HEK293T (cell line): Measurements from ENCODE around the gene GMDS.
A peak's percentile ranks its signal among the peaks of the same experiment; 100 is the strongest.

Experiments
- CTCF ChIA-PET: fragments of 350-600 bp; formaldehyde crosslinking; extraction: SDS; loops from one replicate; lab custom pipeline; 2021; ENCODE audit warnings: antibody characterized with exemption, inconsistent platforms; lab: Yijun Ruan, JAX
- POLR2A ChIA-PET: fragments of 350-600 bp; formaldehyde crosslinking; extraction: SDS; loops from one replicate; lab custom pipeline; 2020; ENCODE audit warnings: antibody characterized with exemption, inconsistent platforms; lab: Yijun Ruan, JAX
- DNase-seq: peaks from one replicate; pipeline ENCODE4 v3.0.0; 2012; ENCODE audit warnings: mixed read lengths; ENCODE audit errors: extremely low spot score
- ARNT ChIP-seq: fragments of 450-650 bp; IDR thresholded peaks from 2 replicates; pipeline ENCODE4 v1.6.1; 2017; ENCODE audit warnings: mild to moderate bottlenecking
- BHLHE40 ChIP-seq: fragments of 450-650 bp; IDR thresholded peaks from 2 replicates; pipeline ENCODE4 v1.6.1; 2016; ENCODE audit warnings: mild to moderate bottlenecking, moderate library complexity, borderline replicate concordance
- CTBP1 ChIP-seq: fragments of 450-650 bp; IDR thresholded peaks from 2 replicates; pipeline ENCODE4 v1.6.1; 2016; ENCODE audit warnings: borderline replicate concordance
- ELF4 ChIP-seq: fragments of 450-650 bp; IDR thresholded peaks from 2 replicates; pipeline ENCODE4 v1.6.1; 2017; ENCODE audit warnings: antibody characterized with exemption
- FOXA1 ChIP-seq: fragments of 450-650 bp; IDR thresholded peaks from 2 replicates; pipeline ENCODE4 v1.6.1; 2016; ENCODE audit warnings: mild to moderate bottlenecking
- FOXK2 ChIP-seq: fragments of 450-650 bp; IDR thresholded peaks from 2 replicates; pipeline ENCODE4 v1.6.1; 2016; ENCODE audit warnings: mild to moderate bottlenecking
- FOXM1 ChIP-seq: fragments of 450-650 bp; IDR thresholded peaks from 2 replicates; pipeline ENCODE4 v1.6.1; 2017; ENCODE audit warnings: mild to moderate bottlenecking, borderline replicate concordance
- HDGF ChIP-seq: fragments of 450-650 bp; IDR thresholded peaks from 2 replicates; pipeline ENCODE4 v1.6.1; 2017; ENCODE audit warnings: antibody characterized with exemption, borderline replicate concordance
- L3MBTL2 ChIP-seq: fragments of 450-650 bp; conservative IDR thresholded peaks from 2 replicates; pipeline ENCODE4 v1.6.1; 2016; ENCODE audit warnings: mild to moderate bottlenecking
- LEF1 ChIP-seq: fragments of 450-650 bp; IDR thresholded peaks from 2 replicates; pipeline ENCODE4 v1.6.1; 2017; ENCODE audit warnings: mild to moderate bottlenecking, borderline replicate concordance
- NFRKB ChIP-seq: fragments of 450-650 bp; IDR thresholded peaks from 2 replicates; pipeline ENCODE4 v1.6.1; 2016; ENCODE audit warnings: mild to moderate bottlenecking, moderate library complexity
- SP1 ChIP-seq: fragments of 450-650 bp; IDR thresholded peaks from 2 replicates; pipeline ENCODE4 v1.6.1; 2017
- SUZ12 ChIP-seq: fragments of 450-650 bp; IDR thresholded peaks from 2 replicates; pipeline ENCODE4 v1.6.1; 2016; ENCODE audit warnings: mild to moderate bottlenecking
- TARDBP ChIP-seq: fragments of 450-650 bp; IDR thresholded peaks from 2 replicates; pipeline ENCODE4 v1.6.1; 2016
- ZNF384 ChIP-seq: fragments of 450-650 bp; IDR thresholded peaks from 2 replicates; pipeline ENCODE4 v1.6.1; 2016
- TF ChIP-seq, protein P1 (sequence below): fragments of 450-650 bp; IDR thresholded peaks from 2 replicates; pipeline ENCODE4 v1.6.1; 2016

The GMDS gene

DNA sequence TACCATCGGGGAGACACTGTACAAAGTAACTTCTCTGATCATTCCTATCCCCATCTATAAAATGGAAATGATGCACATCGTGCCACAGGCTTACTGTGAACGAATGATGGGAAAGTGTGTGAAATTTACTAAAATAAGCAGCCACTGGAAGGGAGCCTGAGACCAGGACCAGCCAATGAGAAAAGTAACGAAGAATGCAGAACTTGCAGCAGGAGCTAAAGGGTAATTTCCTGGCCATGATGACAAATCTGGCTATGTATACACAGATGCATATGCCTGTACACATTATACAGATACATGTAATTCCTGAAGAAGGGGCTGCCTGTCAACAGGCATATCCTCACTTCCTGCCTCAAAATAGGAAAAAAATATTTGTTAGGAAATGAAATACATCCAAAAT, 47.4 kb downstream of the GMDS start:
- no peak for DNase-seq
- TF ChIP-seq SUZ12 (no peak), CTBP1 (no peak), ZNF384 (no peak), FOXA1 (no peak), NFRKB (no peak), FOXM1 (no peak), ELF4 (no peak), BHLHE40 (no peak)
- ChIA-PET POLR2A (interaction anchor here (1.4 kb wide), 1 partner anchor 90 kb away, joined by 3 read pairs; no protein-coding TSS in a partner anchor), CTCF (interaction anchor here (0.6 kb wide), 1 partner anchor 17 kb away, joined by 3 read pairs; no protein-coding TSS in a partner anchor)

DNA sequence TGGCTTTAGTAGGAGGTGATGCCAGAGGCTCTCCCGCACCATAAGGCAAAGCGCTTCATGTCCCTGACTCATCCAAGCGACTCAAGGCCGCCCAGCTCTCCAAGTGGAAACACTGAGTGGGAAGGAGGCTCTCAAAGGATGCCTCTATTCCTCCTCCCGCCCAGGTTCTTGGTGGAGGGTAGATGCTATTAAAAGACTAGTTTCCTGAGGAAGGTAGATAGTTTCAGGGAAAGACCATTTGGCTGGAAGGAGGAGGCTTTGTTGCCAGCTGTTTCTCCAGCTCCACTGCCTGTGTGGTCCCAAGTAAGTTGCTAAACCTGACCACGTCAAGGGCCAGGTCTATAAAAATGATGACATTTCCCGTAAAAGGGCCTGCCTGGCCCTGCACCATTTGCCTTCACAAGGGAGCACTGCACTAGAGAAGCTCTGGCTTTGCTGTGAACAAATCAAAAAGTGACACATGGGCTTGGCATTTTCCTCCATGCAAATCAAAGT, 48.2 kb downstream of the GMDS start:
- DNase-seq: no peak
- CTCF ChIA-PET: interaction anchor here (0.6 to 0.9 kb wide), 6 partner anchors 12 to 601 kb away, joined by 3 to 4 read pairs (median 3); no protein-coding TSS in a partner anchor

DNA sequence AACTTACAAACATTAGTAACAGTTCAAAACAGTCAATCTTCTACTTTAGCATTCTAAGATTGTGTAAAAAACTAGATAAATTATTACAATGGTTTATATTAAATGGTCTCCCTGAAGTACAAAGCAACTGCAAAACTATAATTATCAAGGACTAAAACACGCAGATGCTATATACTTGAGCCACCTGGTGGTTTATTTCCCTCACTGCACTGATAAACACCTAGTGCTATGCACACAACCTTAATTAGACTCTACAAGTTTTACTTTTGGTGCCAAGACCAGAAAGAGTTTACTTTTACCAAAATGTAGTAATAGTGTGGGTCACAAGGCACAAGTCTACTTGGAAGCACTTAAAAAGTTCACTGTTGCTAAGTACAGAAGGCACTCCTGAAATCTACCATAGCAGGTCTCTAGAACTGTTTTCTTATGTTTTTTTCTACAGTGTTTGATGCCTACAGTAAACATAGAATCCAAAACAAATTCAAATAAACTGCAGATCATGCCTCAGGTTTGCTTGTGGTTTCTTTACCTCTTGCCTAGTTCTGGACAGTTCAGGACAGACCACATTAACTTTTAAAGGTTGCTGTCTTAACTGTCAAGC, 49.2 kb downstream of the GMDS start:
- CTCF ChIA-PET: interaction anchor here (0.7 to 0.9 kb wide), 2 partner anchors 13 to 21 kb away, joined by 3 to 4 read pairs; no protein-coding TSS in a partner anchor
- TF ChIP-seq BHLHE40 (no peak), CTBP1 (no peak), L3MBTL2 (no peak), ELF4 (no peak)
- POLR2A ChIA-PET: interaction anchor here (1.5 kb wide), 1 partner anchor 589 kb away, joined by 5 read pairs; no protein-coding TSS in a partner anchor
- DNase-seq: peak; percentile 42

More for the DNA sequence above, 48.2 kb downstream of the GMDS start:
- no peak for TF ChIP-seq HDGF
- TF ChIP-seq NFRKB: no peak
- no peak for TF ChIP-seq ELF4
- no peak for TF ChIP-seq FOXK2
- no peak for TF ChIP-seq FOXM1
- TF ChIP-seq FOXA1: no peak
- TF ChIP-seq ARNT: no peak
- no peak for TF ChIP-seq SUZ12
- TF ChIP-seq BHLHE40: no peak
- no peak for TF ChIP-seq CTBP1
- POLR2A ChIA-PET: interaction anchor here (1.4 to 1.5 kb wide), 2 partner anchors 89 to 590 kb away, joined by 3 to 5 read pairs; no protein-coding TSS in a partner anchor

DNA sequence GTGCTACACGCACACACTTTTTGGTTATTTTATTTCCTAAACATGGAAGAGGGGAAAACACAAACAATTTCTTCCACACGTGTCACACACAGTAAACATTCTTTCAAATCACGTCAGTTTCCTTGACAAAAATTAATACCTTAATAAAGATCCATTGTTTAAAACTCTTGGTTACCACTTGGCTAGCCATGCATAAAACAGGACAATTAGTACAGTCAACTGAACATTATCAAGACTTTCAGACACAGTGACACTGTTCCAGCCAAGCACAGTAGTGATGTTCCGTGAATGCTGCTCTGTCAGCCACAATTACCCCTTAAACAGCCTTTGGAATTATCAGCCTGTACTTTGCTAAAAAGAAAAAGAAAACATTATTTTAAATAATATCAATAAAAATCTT, 50.8 kb downstream of the GMDS start:
- TF ChIP-seq NFRKB (no peak), CTBP1 (no peak), ZNF384 (no peak), SP1 (no peak), FOXK2 (no peak), BHLHE40 (no peak), FOXA1 (no peak), SUZ12 (no peak), HDGF (no peak), L3MBTL2 (no peak)
- TF ChIP-seq, protein P1, sequence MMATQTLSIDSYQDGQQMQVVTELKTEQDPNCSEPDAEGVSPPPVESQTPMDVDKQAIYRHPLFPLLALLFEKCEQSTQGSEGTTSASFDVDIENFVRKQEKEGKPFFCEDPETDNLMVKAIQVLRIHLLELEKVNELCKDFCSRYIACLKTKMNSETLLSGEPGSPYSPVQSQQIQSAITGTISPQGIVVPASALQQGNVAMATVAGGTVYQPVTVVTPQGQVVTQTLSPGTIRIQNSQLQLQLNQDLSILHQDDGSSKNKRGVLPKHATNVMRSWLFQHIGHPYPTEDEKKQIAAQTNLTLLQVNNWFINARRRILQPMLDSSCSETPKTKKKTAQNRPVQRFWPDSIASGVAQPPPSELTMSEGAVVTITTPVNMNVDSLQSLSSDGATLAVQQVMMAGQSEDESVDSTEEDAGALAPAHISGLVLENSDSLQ: no peak
- no peak for DNase-seq
- ChIA-PET POLR2A (no interaction called here), CTCF (interaction anchor here (0.6 to 0.9 kb wide), 3 partner anchors 12 to 598 kb away, joined by 3 read pairs; no protein-coding TSS in a partner anchor)

DNA sequence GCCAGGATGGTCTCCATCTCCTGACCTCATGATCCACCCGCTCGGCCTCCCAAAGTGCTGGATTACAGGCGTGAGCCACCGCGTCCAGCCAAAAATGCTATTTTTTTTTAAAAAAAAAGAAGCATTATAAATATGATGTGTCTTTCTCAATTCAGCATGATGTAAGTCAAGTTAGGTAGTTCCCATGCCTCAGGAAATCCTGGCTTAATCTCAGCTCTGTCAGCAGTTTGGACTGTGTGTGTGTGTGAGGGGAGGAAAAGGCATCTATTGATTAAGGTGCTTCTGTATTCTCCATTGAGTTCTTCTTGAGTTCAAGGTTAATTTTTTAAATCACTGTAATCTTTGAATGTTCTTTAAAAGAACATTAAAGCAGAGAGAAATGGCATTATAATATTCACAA, 51.5 kb downstream of the GMDS start:
- DNase-seq: no peak
- CTCF ChIA-PET: interaction anchor here (0.9 kb wide), 1 partner anchor 13 kb away, joined by 3 read pairs; no protein-coding TSS in a partner anchor
- POLR2A ChIA-PET: no interaction called here
- TF ChIP-seq, protein P1: no peak
- no peak for TF ChIP-seq BHLHE40
- TF ChIP-seq SP1: no peak
- no peak for TF ChIP-seq L3MBTL2
- TF ChIP-seq TARDBP: no peak
- TF ChIP-seq LEF1: no peak
- TF ChIP-seq FOXM1: no peak
- no peak for TF ChIP-seq CTBP1
- TF ChIP-seq ZNF384: no peak
- TF ChIP-seq FOXA1: no peak

DNA sequence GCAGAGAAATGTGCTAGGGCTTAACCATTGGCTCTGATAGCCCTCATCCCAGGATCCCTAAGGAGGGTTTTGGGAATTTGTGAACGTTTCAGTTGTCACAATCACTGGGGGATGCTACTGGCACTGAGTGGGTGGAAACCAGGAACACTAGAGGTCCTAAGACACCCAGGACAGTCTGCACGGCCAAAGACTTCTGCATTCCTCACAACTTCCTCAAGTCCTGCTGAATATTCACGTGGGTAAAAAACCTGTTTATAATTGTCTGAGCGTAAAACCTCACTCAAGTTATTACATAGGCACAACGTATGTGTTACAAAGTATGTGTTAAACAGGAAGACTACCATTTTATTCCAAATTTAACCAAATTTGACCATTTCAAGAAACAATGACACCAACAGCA, 52.4 kb downstream of the GMDS start:
- no peak for DNase-seq
- CTCF ChIA-PET: interaction anchor here (1.2 to 1.5 kb wide), 2 partner anchors 9 to 16 kb away, joined by 3 to 4 read pairs; no protein-coding TSS in a partner anchor
- POLR2A ChIA-PET: no interaction called here
- no peak for TF ChIP-seq ZNF384
- TF ChIP-seq SP1: no peak
- no peak for TF ChIP-seq ARNT

DNA sequence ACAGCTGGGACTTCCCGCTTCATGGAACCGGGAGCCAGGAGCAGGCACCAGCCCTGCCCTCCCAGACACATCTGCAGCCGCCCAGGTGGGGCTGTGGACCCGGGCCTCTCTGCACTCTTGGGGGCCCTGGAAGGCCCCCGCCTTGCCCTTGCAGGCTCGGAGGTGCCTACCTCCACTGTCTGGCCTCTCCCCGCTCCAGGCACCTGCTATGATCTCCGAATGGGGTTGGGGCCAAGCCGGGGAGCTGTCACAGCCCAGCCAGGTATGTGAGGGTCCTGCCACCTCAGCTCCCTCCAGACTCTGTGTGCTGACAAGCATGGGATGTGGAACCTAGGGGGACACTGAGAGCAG, 54.0 kb downstream of the GMDS start:
- ChIA-PET CTCF (interaction anchor here (0.9 to 1.5 kb wide), 2 partner anchors 8 to 18 kb away, joined by 3 to 4 read pairs; no protein-coding TSS in a partner anchor), POLR2A (interaction anchor here (0.6 kb wide), 1 partner anchor 68 kb away, joined by 3 read pairs; no protein-coding TSS in a partner anchor)
- DNase-seq: no peak

More for the DNA sequence above, 54.0 kb downstream of the GMDS start:
- TF ChIP-seq SP1: no peak
- TF ChIP-seq LEF1: no peak
- no peak for TF ChIP-seq HDGF
- no peak for TF ChIP-seq FOXA1
- no peak for TF ChIP-seq ELF4
- TF ChIP-seq L3MBTL2: no peak
- TF ChIP-seq ARNT: no peak
- TF ChIP-seq ZNF384: no peak
- no peak for TF ChIP-seq CTBP1
- TF ChIP-seq TARDBP: no peak
